NCI-H524 treated with DMSO at 0.1 percent for 48 hours (cell line): ENCODE results near the gene MAPK8IP3.

Experiments used
- DNase-seq: peaks from one replicate; lab custom pipeline; 2025; lab: John Stamatoyannopoulos, UW

MAPK8IP3 gene

GRCh38 chr16:1741553-1742165 lies 35.7 kb downstream of the MAPK8IP3 start:
- DNase-seq, result no peak

DNA sequence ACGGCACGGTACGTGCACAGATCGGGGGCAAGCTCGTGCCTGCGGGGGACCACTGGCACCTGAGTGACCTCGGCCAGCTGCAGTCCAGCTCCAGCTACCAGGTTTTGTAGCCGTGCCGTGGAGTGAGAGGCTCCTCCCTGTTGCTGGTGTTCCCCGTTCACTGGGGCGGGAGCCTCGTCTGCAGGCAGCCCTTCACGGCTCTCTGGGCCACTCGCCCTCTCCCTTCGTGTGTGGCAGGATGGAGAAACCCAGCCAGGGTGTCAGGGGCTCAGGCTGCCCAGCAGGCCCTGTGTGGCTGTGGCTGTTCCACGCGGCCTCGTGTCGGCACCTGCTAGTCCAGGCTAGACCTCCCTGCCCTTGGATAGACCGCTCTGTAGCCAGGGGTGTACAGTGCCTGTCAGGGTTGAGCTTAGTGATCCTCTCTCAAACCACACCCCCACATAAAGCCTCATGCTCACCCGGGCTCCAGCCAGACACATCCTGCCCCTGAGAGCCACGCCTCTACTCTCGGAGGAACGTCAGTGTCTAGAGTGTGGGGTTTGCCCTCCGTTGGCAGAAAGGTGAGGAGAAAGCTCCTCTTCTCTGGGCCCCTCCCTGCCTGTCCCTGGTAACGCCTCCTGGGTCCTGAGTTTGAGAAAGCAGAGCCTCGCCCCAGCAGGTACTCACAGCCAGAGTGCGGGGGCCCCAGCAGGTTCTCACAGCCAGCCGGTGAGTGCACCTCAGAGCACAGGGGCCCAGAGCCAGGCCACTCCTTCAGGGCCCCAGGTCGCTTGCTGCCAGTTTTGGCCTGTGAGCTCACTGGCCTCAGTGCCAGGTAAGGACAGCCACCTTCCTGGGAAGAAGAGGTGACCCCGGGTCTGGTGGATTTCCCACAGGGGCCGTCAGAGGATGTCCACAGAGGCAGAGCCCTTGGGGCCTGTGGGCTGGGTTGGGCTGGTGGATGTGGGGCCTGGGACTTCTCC lies 37.7 kb downstream of the MAPK8IP3 start:
- no peak for DNase-seq

DNA sequence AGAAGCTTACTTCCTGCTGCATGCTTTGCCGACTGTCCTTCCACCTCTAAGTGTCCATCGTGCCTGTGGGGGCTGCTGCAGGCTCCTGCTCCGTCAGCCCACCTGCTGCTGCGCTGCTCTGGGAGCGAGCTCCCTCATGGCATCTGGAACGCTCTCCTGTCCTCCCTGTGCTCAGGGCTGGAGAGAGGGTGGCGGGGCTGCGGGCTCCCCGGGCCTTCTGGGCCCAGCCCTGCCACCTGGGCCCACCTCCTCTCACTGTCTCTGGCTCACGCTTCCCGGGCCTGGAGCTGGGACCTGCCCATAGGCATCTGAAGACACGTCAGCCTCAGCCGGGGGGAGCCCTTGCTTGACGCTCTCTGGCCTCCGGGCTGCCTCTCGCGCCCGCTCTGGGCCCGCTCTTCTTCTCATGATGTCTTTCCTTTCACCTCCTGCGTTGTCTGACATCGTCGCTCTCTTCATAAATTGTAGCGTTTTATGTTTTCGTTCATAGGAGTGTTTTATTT lies 38.4 kb downstream of the MAPK8IP3 start:
- DNase-seq, result no peak

- no peak for DNase-seq
Observed at GRCh38 chr16:1745181-1745899, 39.3 kb downstream of the MAPK8IP3 start.

DNA sequence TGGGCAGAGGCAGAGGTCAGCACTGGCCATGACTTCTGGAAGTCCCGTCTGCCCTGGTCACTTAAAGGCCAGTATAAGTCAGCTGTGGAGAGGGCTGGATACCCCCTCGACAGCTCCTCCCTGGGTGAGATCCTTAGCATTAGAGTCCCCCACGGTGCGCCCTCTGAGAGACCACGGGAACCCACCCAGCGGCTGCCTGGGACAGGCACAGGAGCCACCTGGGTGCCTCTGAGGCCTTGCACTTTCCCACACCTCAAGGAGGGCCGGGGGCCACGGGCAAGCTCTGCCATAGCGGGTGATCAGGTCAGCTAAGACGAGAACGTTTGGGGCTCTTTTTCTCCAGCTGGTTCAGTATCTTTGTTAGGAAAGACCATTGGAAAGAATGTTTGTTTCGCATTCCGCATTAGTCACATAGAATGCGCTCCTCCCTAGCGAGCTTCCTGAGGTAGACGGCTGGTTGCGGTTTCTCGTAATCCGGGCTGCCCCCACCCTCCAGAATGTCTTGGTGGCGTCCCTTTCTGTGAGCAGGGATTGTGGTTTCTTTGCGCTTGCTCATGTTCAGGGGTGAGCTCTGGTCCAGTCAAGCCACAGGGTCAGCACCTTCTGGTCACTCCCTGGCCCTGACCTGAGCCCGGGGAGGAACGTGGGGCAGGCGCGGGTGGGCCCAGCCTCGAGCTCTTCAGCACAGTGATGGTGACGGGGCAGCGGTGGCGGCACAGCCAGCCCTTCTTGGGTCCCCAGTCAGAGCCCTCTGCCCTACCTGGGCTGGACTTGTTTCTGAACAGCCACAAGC lies 40.1 kb downstream of the MAPK8IP3 start:
- no peak for DNase-seq

- DNase-seq, result no peak
Observed at GRCh38 chr16:1746693-1747195, 40.7 kb downstream of the MAPK8IP3 start.

DNA sequence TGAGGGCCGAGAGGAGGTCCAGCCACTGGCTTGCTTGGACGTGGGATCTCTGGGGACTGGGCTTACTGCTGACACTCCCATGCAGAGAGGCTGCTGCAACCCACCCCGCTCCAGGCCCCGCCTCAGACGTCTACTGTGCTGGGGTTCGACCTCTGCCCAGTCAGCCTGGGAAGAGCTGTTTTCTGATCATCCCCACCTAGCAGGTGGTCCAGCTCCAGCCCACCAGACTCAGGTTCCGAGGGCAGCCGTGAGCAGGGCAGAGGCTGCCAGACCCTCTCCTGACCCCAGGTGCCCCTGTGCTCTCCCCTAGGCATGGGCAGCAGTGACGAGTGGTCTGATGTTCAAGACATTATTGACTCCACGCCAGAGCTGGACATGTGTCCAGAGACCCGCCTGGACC lies 41.9 kb downstream of the MAPK8IP3 start:
- DNase-seq, result no peak

DNA sequence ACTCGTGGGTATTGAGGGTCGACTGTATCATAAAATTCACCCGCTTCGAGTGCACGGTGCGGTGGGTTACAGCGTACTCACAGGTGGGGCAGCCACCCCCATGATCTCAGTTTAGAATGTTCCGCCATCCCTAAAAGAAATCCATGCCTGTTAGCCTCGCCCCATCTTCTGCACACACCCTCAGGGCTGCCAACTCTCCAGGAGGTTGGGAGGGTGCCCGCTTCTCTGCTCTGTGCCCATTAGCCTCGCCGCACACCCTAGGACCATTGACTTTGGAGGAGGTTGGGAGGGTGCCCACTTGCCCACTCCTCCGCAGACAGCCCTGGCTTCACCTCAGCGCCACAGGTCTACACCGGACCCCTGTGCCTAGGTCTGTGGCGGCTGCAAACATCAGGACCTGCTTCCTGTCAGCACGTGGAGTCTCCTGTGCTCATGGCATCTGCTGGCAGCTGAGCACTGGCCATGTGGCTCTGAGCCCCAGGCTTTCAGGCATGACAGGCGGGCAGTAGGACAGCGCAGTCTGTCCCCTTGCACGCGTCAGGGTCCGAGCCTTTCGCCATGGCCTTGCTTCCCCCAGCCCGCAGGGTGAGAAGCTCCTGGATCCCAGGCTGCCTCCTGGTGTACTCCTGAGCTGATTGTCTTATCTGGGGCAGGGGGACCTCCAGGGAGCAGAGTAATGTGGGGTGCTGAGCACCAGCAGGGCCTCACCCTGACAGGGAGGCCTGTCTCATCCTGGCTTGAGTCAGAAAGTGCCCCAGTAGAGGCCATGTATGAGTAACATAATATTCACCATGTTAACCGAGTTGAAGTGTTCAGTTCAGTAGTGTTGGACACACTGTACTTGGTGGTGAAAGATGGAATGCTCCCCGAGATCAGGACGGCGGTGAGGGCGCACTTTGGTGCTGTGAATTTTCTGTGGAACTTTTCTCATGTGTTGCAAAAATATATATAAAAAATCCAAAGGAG lies 43.4 kb downstream of the MAPK8IP3 start:
- DNase-seq, result no peak

- DNase-seq, result no peak
Observed at GRCh38 chr16:1751946-1752345, 46.0 kb downstream of the MAPK8IP3 start.

DNA sequence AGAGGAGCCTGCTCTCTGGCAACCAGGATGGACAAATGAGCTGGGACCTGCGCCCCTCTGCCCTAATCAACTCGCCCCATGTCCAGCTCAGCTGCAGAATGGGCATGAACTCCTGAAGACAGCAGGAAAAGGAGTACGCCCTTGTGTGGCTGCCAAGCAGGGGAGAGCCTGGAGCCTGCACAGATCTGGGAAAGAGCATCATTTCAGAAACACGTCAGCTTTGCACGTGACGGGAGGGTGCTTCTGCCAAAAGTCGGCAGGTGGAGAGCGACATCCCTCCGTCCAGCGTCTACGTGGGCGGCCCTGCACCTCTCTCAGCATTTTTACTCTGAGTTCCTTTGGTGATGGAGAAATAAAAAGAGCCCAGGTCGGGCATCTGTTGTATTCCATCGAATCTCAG lies 46.9 kb downstream of the MAPK8IP3 start:
- no peak for DNase-seq

- DNase-seq, result no peak
Observed at GRCh38 chr16:1754204-1754603, 48.2 kb downstream of the MAPK8IP3 start.

DNA sequence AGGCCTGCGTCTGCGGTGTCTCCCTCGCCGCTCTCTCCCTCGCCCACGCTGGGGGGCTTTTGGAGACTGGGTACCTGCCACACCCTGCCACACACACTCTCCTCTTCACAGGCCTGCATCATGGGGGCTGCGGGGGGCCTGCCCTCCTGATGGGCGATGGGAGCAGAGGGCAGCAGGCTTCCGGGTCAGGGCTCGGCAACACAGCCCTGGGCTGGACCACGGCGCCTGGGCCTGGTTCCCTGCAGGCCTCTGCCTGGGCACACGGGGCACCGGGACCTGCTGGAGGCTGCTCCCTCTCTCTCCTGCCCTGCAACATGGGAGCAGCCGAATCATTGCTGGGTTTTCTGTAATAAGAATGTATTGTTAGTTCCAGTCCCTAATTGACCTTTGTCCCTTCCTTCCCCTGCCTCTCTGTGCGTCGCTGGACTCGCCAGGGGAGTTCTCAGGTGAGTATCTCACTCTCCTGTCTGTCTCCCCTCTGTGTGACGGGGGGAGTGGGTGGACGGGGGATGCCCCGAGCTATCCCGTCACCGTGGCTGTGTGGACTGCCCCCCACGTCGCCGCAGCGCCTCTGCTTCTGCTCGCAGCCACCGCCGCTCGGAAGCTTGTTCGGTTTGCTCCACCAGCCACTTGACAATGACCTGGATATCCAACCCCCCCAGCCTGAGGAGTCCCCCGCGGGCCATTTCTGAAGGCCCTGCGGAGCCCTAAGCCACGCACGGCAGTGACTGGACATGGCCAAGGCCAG lies 51.9 kb downstream of the MAPK8IP3 start:
- DNase-seq, result no peak

DNA sequence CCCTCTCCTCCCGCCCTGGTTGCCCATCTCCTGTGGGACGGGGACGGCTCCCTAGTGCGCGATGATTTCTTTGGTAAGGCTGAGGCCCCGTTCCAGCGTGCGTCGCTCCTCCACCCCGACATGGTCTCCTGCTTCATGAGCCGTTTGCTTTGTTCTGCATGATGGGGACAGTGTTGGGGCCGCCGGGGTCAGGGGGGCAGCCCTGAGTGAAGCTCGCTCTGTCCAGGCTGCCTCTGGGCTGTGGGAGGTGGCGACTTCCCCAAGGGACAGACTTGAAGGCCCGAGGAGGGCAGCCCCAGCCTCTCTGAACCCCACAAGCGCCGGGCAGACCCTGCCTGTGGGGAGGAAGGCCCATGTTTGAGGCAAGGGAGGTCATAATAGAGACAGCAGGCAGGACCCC lies 52.9 kb downstream of the MAPK8IP3 start:
- DNase-seq, result no peak

DNA sequence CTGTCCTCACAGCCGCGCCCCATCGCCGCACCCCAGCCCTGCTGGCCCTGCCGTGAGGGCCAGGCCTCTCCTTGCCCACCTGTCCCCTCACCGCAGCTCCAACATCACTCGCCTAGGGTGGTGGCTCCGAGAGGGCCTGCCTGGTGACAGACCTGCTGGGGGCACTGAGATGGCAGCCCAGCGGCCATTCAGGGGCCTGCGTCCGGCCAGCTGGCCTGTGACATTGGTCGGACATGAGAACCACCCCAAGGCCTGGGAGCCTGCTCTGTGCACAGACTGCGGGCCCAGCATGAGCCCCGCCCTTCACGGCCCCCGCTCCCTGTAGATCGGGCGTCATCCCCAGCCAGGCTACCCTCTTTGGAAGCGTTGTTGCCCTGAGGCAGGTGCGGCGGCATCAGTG lies 53.5 kb downstream of the MAPK8IP3 start:
- no peak for DNase-seq

- no peak for DNase-seq
Observed at GRCh38 chr16:1760911-1761310, 54.9 kb downstream of the MAPK8IP3 start.

DNA sequence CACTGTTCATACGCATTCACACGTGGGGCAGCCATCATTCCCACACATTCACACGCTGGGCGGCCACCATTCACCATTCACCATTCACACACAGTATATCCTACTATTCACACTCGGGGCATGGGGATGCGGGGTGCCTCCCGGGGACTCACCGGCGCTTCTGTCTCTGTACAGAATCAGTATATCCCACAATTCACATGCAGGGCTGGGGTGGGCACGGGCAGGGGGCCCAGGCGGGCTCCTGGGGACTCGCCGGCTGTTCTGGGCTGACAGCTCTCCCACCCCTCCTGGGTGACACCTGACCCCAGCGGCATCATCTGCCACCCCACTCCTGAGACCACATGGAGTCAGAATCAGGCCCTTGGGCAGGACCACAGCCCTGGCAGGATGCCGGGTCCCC lies 55.8 kb downstream of the MAPK8IP3 start:
- DNase-seq, result no peak

GRCh38 chr16:1762196-1762878 lies 56.3 kb downstream of the MAPK8IP3 start:
- peak; percentile 37 for DNase-seq

- no peak for DNase-seq
Observed at GRCh38 chr16:1762879-1763520, 57.0 kb downstream of the MAPK8IP3 start.
